8988T (cell line): ENCODE data around the gene SMAP1.
"Not testable (repeated sequence)": the region's sequence is repeated elsewhere in the genome, so short reads cannot be mapped to it uniquely, and the experiment has no call there.

Experiments
- DNase-seq: peaks from one replicate; pipeline ENCODE4 v3.0.0; 2011

Gene SMAP1

GRCh38 chr6:70742462-70742861, 74.8 kb downstream of the SMAP1 start:
- not testable (repeated sequence) for DNase-seq

- DNase-seq = no peak
Observed at GRCh38 chr6:70753870-70754380, 86.2 kb downstream of the SMAP1 start.

GRCh38 chr6:70758883-70759282, 91.2 kb downstream of the SMAP1 start:
- DNase-seq = no peak

- no peak for DNase-seq
Observed at GRCh38 chr6:70763754-70764510, 96.2 kb downstream of the SMAP1 start.

GRCh38 chr6:70764706-70765105, 97.0 kb downstream of the SMAP1 start:
- DNase-seq = no peak

GRCh38 chr6:70771351-70771750, 103.7 kb downstream of the SMAP1 start:
- DNase-seq = not testable (repeated sequence)

GRCh38 chr6:70779934-70780333, 112.3 kb downstream of the SMAP1 start:
- no peak for DNase-seq

GRCh38 chr6:70790483-70791224, 123.0 kb downstream of the SMAP1 start:
- no peak for DNase-seq

- no peak for DNase-seq
Observed at GRCh38 chr6:70797625-70798024, 129.9 kb downstream of the SMAP1 start.

- no peak for DNase-seq
Observed at GRCh38 chr6:70806086-70806485, 138.4 kb downstream of the SMAP1 start.

GRCh38 chr6:70811788-70812187, 144.1 kb downstream of the SMAP1 start:
- DNase-seq = no peak

GRCh38 chr6:70813885-70814284, 146.2 kb downstream of the SMAP1 start:
- DNase-seq = no peak

GRCh38 chr6:70819646-70820045, 152.0 kb downstream of the SMAP1 start:
- no peak for DNase-seq

- DNase-seq = no peak
Observed at GRCh38 chr6:70820778-70821177, 153.1 kb downstream of the SMAP1 start.

- DNase-seq = no peak
Observed at GRCh38 chr6:70821751-70822150, 154.1 kb downstream of the SMAP1 start.

- DNase-seq = no peak
Observed at GRCh38 chr6:70823651-70824050, 156.0 kb downstream of the SMAP1 start.

- DNase-seq = no peak
Observed at GRCh38 chr6:70831427-70831826, 163.7 kb downstream of the SMAP1 start.

GRCh38 chr6:70834520-70834919, 166.8 kb downstream of the SMAP1 start:
- DNase-seq = no peak

- DNase-seq = no peak
Observed at GRCh38 chr6:70838907-70839285, 171.2 kb downstream of the SMAP1 start.

- no peak for DNase-seq
Observed at GRCh38 chr6:70839286-70840266, 171.9 kb downstream of the SMAP1 start.

GRCh38 chr6:70841112-70841511, 173.4 kb downstream of the SMAP1 start:
- no peak for DNase-seq

- DNase-seq = no peak
Observed at GRCh38 chr6:70842541-70842940, 174.9 kb downstream of the SMAP1 start.

GRCh38 chr6:70843328-70843918, 175.7 kb downstream of the SMAP1 start:
- DNase-seq = peak; percentile 9
